Activated CD8-positive, alpha-beta T cell treated with anti-CD3 and anti-CD28 coated beads, Interleukin-2, amount 10 ng/mL, durations not matched to agents 7 days and 5 days (primary cell): Measurements from ENCODE around the gene SPON1. TPM values are rescaled to one million over a fixed set of nuclear protein-coding genes. Genes with fewer than 3 reads are reported as not detected.
"Not testable (repeated sequence)": the region's sequence is repeated elsewhere in the genome, so short reads cannot be mapped to it uniquely, and the experiment has no call there.

Experiments
- ATAC-seq: fragments of 150-1000 bp; cut with Tn5 transposase; one replicate; pipeline ENCODE4 v1.10.0; 2021; ENCODE audit warnings: moderate library complexity
- CTCF ChIA-PET: fragments of 350-600 bp; sonication (Branson Sonifier 250); formaldehyde crosslinking; loops from one replicate; lab custom pipeline; 2021; ENCODE audit warnings: antibody characterized with exemption; lab: Charles Lee
- POLR2A ChIA-PET: fragments of 350-600 bp; sonication (Branson Sonifier 250); formaldehyde crosslinking; loops from one replicate; lab custom pipeline; 2021; ENCODE audit warnings: antibody characterized with exemption; lab: Charles Lee
- DNase-seq: peaks from one replicate; pipeline ENCODE4 v3.0.0-alpha.2; 2020
- H3K27ac Mint-ChIP-seq: one replicate; pipeline ENCODE4 v1.8.0; 2021; ENCODE audit warnings: mild to moderate bottlenecking, mixed read lengths
- H3K27me3 Mint-ChIP-seq: one replicate; pipeline ENCODE4 v1.8.0; 2021; ENCODE audit warnings: low read depth, mixed read lengths
- H3K36me3 Mint-ChIP-seq: one replicate; pipeline ENCODE4 v1.8.0; 2021; ENCODE audit warnings: low read depth, mixed read lengths
- H3K4me1 Mint-ChIP-seq: one replicate; pipeline ENCODE4 v1.8.0; 2021; ENCODE audit warnings: low read depth, mixed read lengths
- H3K4me3 Mint-ChIP-seq: one replicate; pipeline ENCODE4 v1.8.0; 2021; ENCODE audit warnings: mild to moderate bottlenecking, mixed read lengths
- H3K9me3 Mint-ChIP-seq: one replicate; pipeline ENCODE4 v1.8.0; 2022; ENCODE audit warnings: mixed read lengths; ENCODE audit not compliant: insufficient read depth
- total RNA-seq, 2 experiments: library from RNA; stranded (reverse); gene quantifications; one replicate each; pipeline ENCODE4 v1.2.3, GENCODE V29; 2021

The SPON1 gene
- total RNA-seq, 2 experiments from 2014 or later = 0.42 to 0.47 TPM

GRCh38 chr11:13928566-13929251, 33.8 kb upstream of the SPON1 start:
- peaks cover 10% of the 10 kb centered on the region for H3K9me3 Mint-ChIP-seq
- peaks cover 38% of the 10 kb centered on the region for H3K4me1 Mint-ChIP-seq
- no peak overlapping the region for H3K4me3 Mint-ChIP-seq
- no peak for DNase-seq
- ATAC-seq = no peak
- no peaks in the 10 kb centered on the region for H3K27me3 Mint-ChIP-seq
- H3K27ac Mint-ChIP-seq = no peak overlapping the region
- H3K36me3 Mint-ChIP-seq = peaks cover 14% of the 10 kb centered on the region
- CTCF ChIA-PET = no interaction called here
- POLR2A ChIA-PET = no interaction called here

GRCh38 chr11:13929395-13929891, 33.1 kb upstream of the SPON1 start:
- Mint-ChIP-seq H3K27me3 (no peaks in the 10 kb centered on the region), H3K9me3 (peaks cover 10% of the 10 kb centered on the region), H3K4me3 (no peak overlapping the region), H3K36me3 (peaks cover 15% of the 10 kb centered on the region), H3K27ac (no peak overlapping the region), H3K4me1 (peaks cover 37% of the 10 kb centered on the region)
- DNase-seq (no peak), ATAC-seq (no peak)
- ChIA-PET POLR2A (no interaction called here), CTCF (interaction anchor here (0.8 kb wide), 1 partner anchor 9 kb away, joined by 3 read pairs; no protein-coding TSS in a partner anchor)

- H3K27me3 Mint-ChIP-seq = no peaks in the 10 kb centered on the region
- H3K9me3 Mint-ChIP-seq = peaks cover 10% of the 10 kb centered on the region
- H3K36me3 Mint-ChIP-seq = peaks cover 18% of the 10 kb centered on the region
- ChIA-PET POLR2A (no interaction called here), CTCF (interaction anchor here (1.5 kb wide), 1 partner anchor 9 kb away, joined by 5 read pairs; no protein-coding TSS in a partner anchor)
- H3K4me1 Mint-ChIP-seq = peaks cover 26% of the 10 kb centered on the region
- H3K4me3 Mint-ChIP-seq = no peak overlapping the region
- ATAC-seq = no peak
- no peak for DNase-seq
- H3K27ac Mint-ChIP-seq = no peak overlapping the region
These were observed 31.2 kb upstream of the SPON1 start for GRCh38 chr11:13931356-13931755.

- CTCF ChIA-PET, DNase-seq, H3K27ac Mint-ChIP-seq, H3K9me3 Mint-ChIP-seq, H3K27me3 Mint-ChIP-seq, ATAC-seq, POLR2A ChIA-PET, H3K4me3 Mint-ChIP-seq: not testable (repeated sequence)
- peaks cover 38% of the 10 kb centered on the region for H3K36me3 Mint-ChIP-seq
- peaks cover 45% of the 10 kb centered on the region for H3K4me1 Mint-ChIP-seq
These were observed 25.4 kb upstream of the SPON1 start for GRCh38 chr11:13937154-13937553.

GRCh38 chr11:13938829-13939228, 23.7 kb upstream of the SPON1 start:
- H3K27ac Mint-ChIP-seq = peak overlapping the region; percentile 45
- peaks cover 56% of the 10 kb centered on the region for H3K4me1 Mint-ChIP-seq
- ATAC-seq, H3K27me3 Mint-ChIP-seq, H3K9me3 Mint-ChIP-seq, POLR2A ChIA-PET, H3K4me3 Mint-ChIP-seq: not testable (repeated sequence)
- H3K36me3 Mint-ChIP-seq = peaks cover 38% of the 10 kb centered on the region
- peak; percentile 50 for DNase-seq
- CTCF ChIA-PET = interaction anchor here (1.2 to 1.3 kb wide), 2 partner anchors 9 to 12 kb away, joined by 3 read pairs; no protein-coding TSS in a partner anchor

- peak; percentile 78 for DNase-seq
- H3K9me3 Mint-ChIP-seq = peaks cover 3% of the 10 kb centered on the region
- H3K27me3 Mint-ChIP-seq = peaks cover 5% of the 10 kb centered on the region
- H3K36me3 Mint-ChIP-seq = peaks cover 27% of the 10 kb centered on the region
- H3K4me1 Mint-ChIP-seq = peaks cover 47% of the 10 kb centered on the region
- CTCF ChIA-PET = interaction anchor here (0.7 to 2.0 kb wide), 13 partner anchors 9 to 308 kb away, joined by 3 to 8 read pairs (median 3); no protein-coding TSS in a partner anchor
- POLR2A ChIA-PET = interaction anchor here (0.7 to 0.8 kb wide), 2 partner anchors 12 to 71 kb away, joined by 3 read pairs; no protein-coding TSS in a partner anchor
- ATAC-seq = peak; percentile 98
- peak overlapping the region; percentile 81 for H3K27ac Mint-ChIP-seq
- peak overlapping the region; percentile 57 for H3K4me3 Mint-ChIP-seq
These were observed 22.3 kb upstream of the SPON1 start for GRCh38 chr11:13939961-13940906.

GRCh38 chr11:13940907-13941256, 21.6 kb upstream of the SPON1 start:
- Mint-ChIP-seq H3K4me3 (peak overlapping the region; percentile 57), H3K27ac (peak overlapping the region; percentile 81), H3K36me3 (peaks cover 23% of the 10 kb centered on the region)

GRCh38 chr11:13941775-13942174, 20.7 kb upstream of the SPON1 start:
- ATAC-seq (no peak), DNase-seq (no peak)
- CTCF ChIA-PET = interaction anchor here (0.6 to 1.7 kb wide), 2 partner anchors 15 to 513 kb away, joined by 3 to 5 read pairs; no protein-coding TSS in a partner anchor
- Mint-ChIP-seq H3K9me3 (peaks cover 3% of the 10 kb centered on the region), H3K27ac (no peak overlapping the region), H3K4me1 (peaks cover 48% of the 10 kb centered on the region), H3K27me3 (peaks cover 5% of the 10 kb centered on the region), H3K4me3 (no peak overlapping the region), H3K36me3 (peaks cover 18% of the 10 kb centered on the region)
- POLR2A ChIA-PET = no interaction called here

More at GRCh38 chr11:13940907-13941256, 21.6 kb upstream of the SPON1 start:
- Mint-ChIP-seq H3K27me3 (peaks cover 5% of the 10 kb centered on the region), H3K4me1 (peaks cover 47% of the 10 kb centered on the region), H3K9me3 (peaks cover 3% of the 10 kb centered on the region)
- DNase-seq = no peak
- ChIA-PET POLR2A (interaction anchor here (0.8 kb wide), 1 partner anchor 11 kb away, joined by 3 read pairs; no protein-coding TSS in a partner anchor), CTCF (interaction anchor here (0.7 to 2.0 kb wide), 12 partner anchors 9 to 307 kb away, joined by 3 to 8 read pairs (median 4); no protein-coding TSS in a partner anchor)
- no peak for ATAC-seq

GRCh38 chr11:13942378-13942777, 20.1 kb upstream of the SPON1 start:
- ATAC-seq (no peak), DNase-seq (no peak)
- Mint-ChIP-seq H3K4me3 (no peak overlapping the region), H3K36me3 (peaks cover 18% of the 10 kb centered on the region), H3K27me3 (peaks cover 3% of the 10 kb centered on the region), H3K9me3 (peaks cover under 1% of the 10 kb centered on the region), H3K27ac (no peak overlapping the region), H3K4me1 (peaks cover 54% of the 10 kb centered on the region)
- ChIA-PET CTCF (interaction anchor here (0.6 to 1.7 kb wide), 2 partner anchors 15 to 513 kb away, joined by 3 to 5 read pairs; no protein-coding TSS in a partner anchor), POLR2A (no interaction called here)

GRCh38 chr11:13942971-13943381, 19.5 kb upstream of the SPON1 start:
- no peak overlapping the region for H3K4me3 Mint-ChIP-seq
- H3K9me3 Mint-ChIP-seq = no peaks in the 10 kb centered on the region
- ChIA-PET CTCF (interaction anchor here (0.7 to 1.7 kb wide), 4 partner anchors 12 to 171 kb away, joined by 3 to 5 read pairs (median 4); no protein-coding TSS in a partner anchor), POLR2A (no interaction called here)
- H3K4me1 Mint-ChIP-seq = peaks cover 60% of the 10 kb centered on the region
- ATAC-seq (no peak), DNase-seq (no peak)
- H3K27ac Mint-ChIP-seq = no peak overlapping the region
- H3K27me3 Mint-ChIP-seq = peaks cover 3% of the 10 kb centered on the region
- H3K36me3 Mint-ChIP-seq = peaks cover 15% of the 10 kb centered on the region

GRCh38 chr11:13944016-13944415, 18.5 kb upstream of the SPON1 start:
- POLR2A ChIA-PET = no interaction called here
- CTCF ChIA-PET = interaction anchor here (0.9 to 4.5 kb wide), 5 partner anchors 12 to 306 kb away, joined by 3 to 42 read pairs (median 5); no protein-coding TSS in a partner anchor
- ATAC-seq = no peak
- H3K27me3 Mint-ChIP-seq = peaks cover 9% of the 10 kb centered on the region
- no peak overlapping the region for H3K27ac Mint-ChIP-seq
- no peak for DNase-seq
- H3K9me3 Mint-ChIP-seq = no peaks in the 10 kb centered on the region
- peaks cover 6% of the 10 kb centered on the region for H3K36me3 Mint-ChIP-seq
- H3K4me1 Mint-ChIP-seq = peaks cover 55% of the 10 kb centered on the region
- no peak overlapping the region for H3K4me3 Mint-ChIP-seq
